Ovary (tissue), 9 donors: ENCODE results near the gene ADD1. TPM values are rescaled to one million over a fixed set of nuclear protein-coding genes. Genes with fewer than 3 reads are reported as not detected.

ENCODE experiments used
- DNase-seq, 5 donors: peaks; one replicate each; pipeline ENCODE4 v3.0.0-alpha.2; 2019 to 2020
- H3K27ac ChIP-seq, 2 donors: fragments of 200-600 bp; one replicate each; pipeline versions ENCODE4 v1.5.1 to v1.8.0; 2019 to 2022
- H3K27me3 ChIP-seq: fragments of 200-600 bp; one replicate; pipeline ENCODE4 v1.8.0; 2022
- H3K36me3 ChIP-seq: fragments of 200-600 bp; sonication (generic); one replicate; pipeline ENCODE4 v1.5.1; 2019
- H3K4me1 ChIP-seq: one replicate; pipeline ENCODE4 v1.8.1; 2013; ENCODE audit warnings: mild to moderate bottlenecking, moderate library complexity; ENCODE audit not compliant: insufficient read depth
- H3K4me3 ChIP-seq: fragments of 200-600 bp; sonication (generic); one replicate; pipeline ENCODE4 v1.5.1; 2017
- H3K9me3 ChIP-seq, 2 donors: fragments of 200-600 bp in 1 of 2; sonication (generic) in 1 of 2; one replicate each; pipeline versions ENCODE4 v1.5.1 to v1.8.1; 2013 to 2019; ENCODE audit warnings: mild to moderate bottlenecking in 1 of 2, moderate library complexity in 1 of 2
- CTCF ChIP-seq, 3 donors: fragments of 450-650 bp in 2 of 3; fragments of 200-600 bp in 1 of 3; IDR thresholded peaks; one replicate each; pipeline versions ENCODE4 v1.5.1 to v1.8.0; 2016 to 2022; ENCODE audit warnings: antibody characterized with exemption in 3 of 3, mild to moderate bottlenecking in 1 of 3
- EP300 ChIP-seq: sonication (generic); formaldehyde crosslinking; IDR thresholded peaks from one replicate; pipeline ENCODE4 v1.6.1; 2017; ENCODE audit warnings: antibody characterized with exemption
- POLR2A ChIP-seq: fragments of 450-650 bp; IDR thresholded peaks from one replicate; pipeline ENCODE4 v1.6.1; 2017; ENCODE audit warnings: antibody characterized with exemption, mild to moderate bottlenecking, moderate library complexity
- WGBS, 3 donors: extraction: QIAGEN DNeasy Blood & Tissue Kit in 1 of 3; methylation state at CpG; one replicate each; pipeline versions ENCODE4 v1.1.5 to v1.1.7; 2013 to 2017; 5-methylcytosine and 5-hydroxymethylcytosine counted together
- intact Hi-C, 4 donors: fragments of 100-400 bp; cut with DNase I; formaldehyde crosslinking; loops; one replicate each; pipeline versions ENCODE4 v1.11.0 to v1.15.1; 2022 to 2023
- polyA plus RNA-seq, 2 donors: library from polyadenylated mRNA; stranded (reverse); fragments of 200-250 nt in 1 of 2; fragments of 350-450 nt in 1 of 2; fragmentation: Illumina TruSeq in 1 of 2; extraction: RNeasy Lipid Tissue Mini Kit (QIAGEN cat#74804) in 1 of 2; gene quantifications; one replicate each; pipeline ENCODE4 v1.2.3, GENCODE V29; 2013 to 2014
- total RNA-seq, 7 donors: library from RNA; depleted of rRNA in 2 of 7; stranded (reverse); fragments of >200 nt in 2 of 7; fragmentation: NEBNext Ultra II Directional in 3 of 7; extraction: Animal tissue kit (Norgen Biotek cat#: 25700) in 3 of 7; gene quantifications; one replicate each; pipeline versions ENCODE4 v1.1.0 to v1.2.4, GENCODE V29; 2016 to 2023
- donor health status: DM: no; HTN: no; CAD: no; lungs with moderate emphysema.
- donor health status: DM: no; HTN: no; CAD: no.
- donor health status: Bipolar disorder and iron deficiency.
- donor health status: DM: yes; HTN: yes; CAD: no.
- donor health status: DM: no; HTN: no; CAD: no.
- donor health status: DM: yes; HTN: yes; CAD: no.

Gene ADD1
- total and polyA plus RNA-seq, 9 donors, result 166 to 447 (median 365) TPM

DNA sequence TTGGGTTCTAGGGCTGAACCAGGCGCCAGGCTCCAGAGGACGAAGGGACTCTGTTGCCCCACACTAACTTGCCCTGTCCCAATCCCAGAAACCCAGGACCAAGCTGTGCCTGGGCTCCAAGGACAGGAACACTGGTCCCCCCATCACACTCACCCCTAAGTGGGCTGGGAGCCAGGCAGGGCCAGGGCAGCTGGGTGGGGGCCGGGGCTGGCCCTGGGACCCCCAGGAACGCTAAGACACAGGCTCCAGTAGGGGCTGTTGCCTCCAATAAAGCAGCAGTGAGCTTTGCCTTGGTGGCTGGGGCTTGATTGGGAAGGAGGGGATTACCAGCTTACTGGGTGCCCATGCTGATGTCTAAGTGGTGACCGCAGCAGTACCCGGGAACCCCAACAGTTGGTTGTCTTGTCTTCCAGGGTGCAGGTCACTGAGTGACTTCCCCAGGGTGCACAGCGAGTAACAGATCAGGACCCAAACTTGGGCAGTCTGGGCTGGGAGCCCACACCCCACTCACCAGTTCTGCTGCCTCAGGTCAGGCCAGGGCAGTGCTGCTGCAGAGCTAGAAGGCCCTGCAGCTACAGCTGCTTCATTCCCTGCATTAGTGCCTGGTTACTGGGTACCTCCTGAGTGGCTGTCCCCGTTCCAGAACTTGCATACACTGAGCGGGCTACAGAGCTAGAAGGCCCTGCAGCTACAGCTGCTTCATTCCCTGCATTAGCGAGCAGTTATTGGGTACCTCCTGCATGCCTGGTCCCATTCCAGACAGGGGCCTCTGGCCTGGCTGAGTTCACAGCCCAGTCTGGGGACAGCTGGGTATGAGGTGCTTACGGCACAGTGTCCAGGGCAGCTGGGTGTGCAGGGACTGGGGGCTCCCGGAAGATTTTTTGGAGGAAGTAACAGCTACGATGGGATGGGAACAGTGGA lies 9.4 kb upstream of the ADD1 start:
- H3K27me3 ChIP-seq, result no peaks in the 10 kb centered on the region
- intact Hi-C loops, result no loop called here
- 82 to 86% (median 85%) methylated on average over 11 to 13 of the region's 13 CpGs for WGBS, 3 donors
- H3K4me3 ChIP-seq, result no peak overlapping the region
- TF ChIP-seq EP300 (no peak), POLR2A (no peak), CTCF (IDR thresholded peaks at IDR 0.05) (no peak)
- no peaks in the 10 kb centered on the region for H3K36me3 ChIP-seq
- H3K9me3 ChIP-seq, result no peaks in the 10 kb centered on the region
- DNase-seq, result peak in 4 of 5 donors; percentile 7 to 28 (median 12)
- peaks cover 10% of the 10 kb centered on the region for H3K4me1 ChIP-seq
- H3K27ac ChIP-seq, result no peak overlapping the region

DNA sequence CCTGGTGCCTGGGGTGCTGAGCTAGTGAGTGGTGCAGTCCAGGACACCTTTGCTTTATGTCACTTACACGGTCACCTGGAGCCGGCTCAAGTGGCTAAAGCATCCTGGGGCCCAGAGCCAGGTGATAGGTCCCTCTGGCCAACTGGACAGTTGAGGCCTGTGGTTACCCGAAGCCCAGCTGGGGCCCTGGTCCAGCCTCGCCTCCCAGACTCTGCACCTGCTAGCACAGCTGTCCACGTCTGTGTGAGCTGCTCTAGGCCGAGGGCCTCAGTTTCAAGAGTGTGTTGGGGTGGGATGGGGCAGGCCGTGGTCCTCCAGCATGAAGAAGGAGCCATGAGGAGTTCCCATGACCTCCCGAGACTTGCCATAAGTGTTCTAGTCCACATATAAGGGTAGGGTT lies 7.7 kb upstream of the ADD1 start:
- H3K9me3 ChIP-seq, result no peaks in the 10 kb centered on the region
- no peaks in the 10 kb centered on the region for H3K27me3 ChIP-seq
- no peak overlapping the region for H3K27ac ChIP-seq
- no peaks in the 10 kb centered on the region for H3K36me3 ChIP-seq
- intact Hi-C loops, result no loop called here
- TF ChIP-seq CTCF (IDR thresholded peaks at IDR 0.05), result no peak
- TF ChIP-seq EP300, result no peak
- no peak for TF ChIP-seq POLR2A
- H3K4me1 ChIP-seq, result peaks cover 10% of the 10 kb centered on the region
- no peak overlapping the region for H3K4me3 ChIP-seq
- peak in 3 of 5 donors; percentile 7 to 21 (median 14) for DNase-seq
- WGBS, 3 donors, result 87 to 95% (median 90%) methylated on average over 8 of the region's 8 CpGs

- intact Hi-C loops, result no loop called here
- WGBS, 3 donors, result 69 to 81% (median 71%) methylated on average over 5 of the region's 5 CpGs
- DNase-seq, result peak in 4 of 5 donors; percentile 7 to 43 (median 27)
- TF ChIP-seq EP300, result no peak
- no peak for TF ChIP-seq POLR2A
- TF ChIP-seq CTCF (IDR thresholded peaks at IDR 0.05), result no peak
- Histone ChIP-seq H3K9me3 (no peaks in the 10 kb centered on the region), H3K27me3 (no peaks in the 10 kb centered on the region), H3K27ac (peak overlapping the region in 1 of 2 donors; percentile 7), H3K4me3 (no peak overlapping the region), H3K36me3 (no peaks in the 10 kb centered on the region), H3K4me1 (peaks cover 10% of the 10 kb centered on the region)
Observed at GRCh38 chr4:2836391-2836859, 7.2 kb upstream of the ADD1 start.

- H3K27me3 ChIP-seq, result no peaks in the 10 kb centered on the region
- WGBS, 3 donors, result 25 to 44% (median 29%) methylated on average over 12 to 20 of the region's 20 CpGs
- DNase-seq, result peak in 4 of 5 donors; percentile 18 to 67 (median 35)
- peaks cover 10% of the 10 kb centered on the region for H3K4me1 ChIP-seq
- no peaks in the 10 kb centered on the region for H3K36me3 ChIP-seq
- peak overlapping the region; percentile 21 for H3K4me3 ChIP-seq
- TF ChIP-seq POLR2A, result no peak
- no peak for TF ChIP-seq CTCF (IDR thresholded peaks at IDR 0.05)
- no peak for TF ChIP-seq EP300
- H3K9me3 ChIP-seq, result no peaks in the 10 kb centered on the region
- intact Hi-C loops, result no loop called here
- H3K27ac ChIP-seq, result peak overlapping the region in 1 of 2 donors; percentile 24
Observed at GRCh38 chr4:2837110-2837903, 6.3 kb upstream of the ADD1 start.
